Liver (tissue), 9 donors: ENCODE measurements around the gene ITGA6. TPM values are rescaled to one million over a fixed set of nuclear protein-coding genes. Genes with fewer than 3 reads are reported as not detected.

Source experiments
- DNase-seq: peaks from one replicate; pipeline ENCODE4 v3.0.0-alpha.2; 2017; ENCODE audit warnings: low spot score
- H3K27ac ChIP-seq, 2 donors: one replicate each; pipeline ENCODE4 v1.7.0; 2013; ENCODE audit warnings: inconsistent platforms in 2 of 2, low read length in 2 of 2, control low read depth in 1 of 2, low read depth in 1 of 2, mild to moderate bottlenecking in 1 of 2
- H3K27me3 ChIP-seq, 4 donors: one replicate each; pipeline versions ENCODE4 v1.6.1 to v1.7.0; 2013; ENCODE audit warnings: low read length in 3 of 4, inconsistent platforms in 1 of 4, mild to moderate bottlenecking in 1 of 4, moderate library complexity in 1 of 4; ENCODE audit not compliant: control insufficient read depth in 4 of 4, insufficient read depth in 4 of 4
- H3K36me3 ChIP-seq, 4 donors: one replicate each; pipeline versions ENCODE4 v1.6.1 to v1.7.0; 2013; ENCODE audit warnings: low read length in 3 of 4, mild to moderate bottlenecking in 3 of 4, low read depth in 1 of 4, moderate library complexity in 1 of 4; ENCODE audit not compliant: control insufficient read depth in 4 of 4, insufficient read depth in 3 of 4
- H3K4me1 ChIP-seq, 4 donors: one replicate each; pipeline versions ENCODE4 v1.6.1 to v1.7.0; 2013; ENCODE audit warnings: low read length in 3 of 4, mild to moderate bottlenecking in 3 of 4, moderate library complexity in 1 of 4; ENCODE audit not compliant: control insufficient read depth in 4 of 4, insufficient read depth in 4 of 4
- H3K4me3 ChIP-seq, 3 donors: one replicate each; pipeline versions ENCODE4 v1.6.1 to v1.7.0; 2013; ENCODE audit warnings: low read length in 3 of 3, control low read depth in 1 of 3, low read depth in 1 of 3, mild to moderate bottlenecking in 1 of 3
- H3K9ac ChIP-seq, 2 donors: one replicate each; pipeline ENCODE4 v1.7.0; 2013; ENCODE audit warnings: low read length in 2 of 2, mild to moderate bottlenecking in 2 of 2, moderate library complexity in 2 of 2, control low read depth in 1 of 2, low read depth in 1 of 2
- H3K9me3 ChIP-seq, 4 donors: one replicate each; pipeline versions ENCODE4 v1.6.1 to v1.7.0; 2013; ENCODE audit warnings: low read length in 3 of 4; ENCODE audit not compliant: control insufficient read depth in 4 of 4
- CTCF ChIP-seq: fragments of 150-350 bp; IDR thresholded peaks from 2 replicates; pipeline ENCODE4 v1.5.1; 2017; ENCODE audit warnings: improper control_type of control experiment, low read depth, low read length; ENCODE audit not compliant: missing input control
- EGR1 ChIP-seq, 2 donors: IDR thresholded peaks; 2 replicates each; pipeline ENCODE4 v1.6.1; 2016 to 2018; ENCODE audit warnings: antibody characterized with exemption in 2 of 2, low read depth in 2 of 2
- FOXA1 ChIP-seq: IDR thresholded peaks from 2 replicates; pipeline ENCODE4 v1.6.1; 2016; ENCODE audit warnings: antibody characterized with exemption
- FOXA2 ChIP-seq: IDR thresholded peaks from 2 replicates; pipeline ENCODE4 v1.6.1; 2016; ENCODE audit warnings: antibody characterized with exemption
- GABPA ChIP-seq, 2 donors: IDR thresholded peaks in 1 of 2; conservative IDR thresholded peaks in 1 of 2; 2 replicates each; pipeline ENCODE4 v1.6.1; 2016; ENCODE audit warnings: antibody characterized with exemption in 2 of 2, mild to moderate bottlenecking in 1 of 2, moderate library complexity in 1 of 2
- HNF4A ChIP-seq, 2 donors: conservative IDR thresholded peaks; 2 replicates each; pipeline ENCODE4 v1.6.1; 2016; ENCODE audit warnings: antibody characterized with exemption in 2 of 2, mild to moderate bottlenecking in 2 of 2
- HNF4G ChIP-seq: IDR thresholded peaks from 2 replicates; pipeline ENCODE4 v1.6.1; 2016; ENCODE audit warnings: antibody characterized with exemption
- JUND ChIP-seq, 2 donors: IDR thresholded peaks; 2 replicates each; pipeline ENCODE4 v1.6.1; 2016; ENCODE audit warnings: antibody characterized with exemption in 2 of 2
- NR2F2 ChIP-seq: IDR thresholded peaks from 2 replicates; pipeline ENCODE4 v1.6.1; 2016; ENCODE audit warnings: antibody characterized with exemption
- RAD21 ChIP-seq, 2 donors: IDR thresholded peaks; 2 replicates each; pipeline ENCODE4 v1.6.1; 2016; ENCODE audit warnings: antibody characterized with exemption in 2 of 2, mild to moderate bottlenecking in 2 of 2
- REST ChIP-seq: IDR thresholded peaks from 2 replicates; pipeline ENCODE4 v1.6.1; 2016; ENCODE audit warnings: antibody characterized with exemption, mild to moderate bottlenecking
- RXRA ChIP-seq, 2 donors: IDR thresholded peaks; 2 replicates each; pipeline ENCODE4 v1.6.1; 2017 to 2018; ENCODE audit warnings: antibody characterized with exemption in 2 of 2, mild to moderate bottlenecking in 1 of 2
- SP1 ChIP-seq: IDR thresholded peaks from 2 replicates; pipeline ENCODE4 v1.6.1; 2018; ENCODE audit warnings: antibody characterized with exemption, mild to moderate bottlenecking
- TAF1 ChIP-seq: conservative IDR thresholded peaks from 2 replicates; pipeline ENCODE4 v1.6.1; 2016; ENCODE audit warnings: antibody characterized with exemption, mild to moderate bottlenecking
- YY1 ChIP-seq: IDR thresholded peaks from 2 replicates; pipeline ENCODE4 v1.6.1; 2016; ENCODE audit warnings: antibody characterized with exemption, mild to moderate bottlenecking
- ZBTB33 ChIP-seq: IDR thresholded peaks from 2 replicates; pipeline ENCODE4 v1.6.1; 2016; ENCODE audit warnings: antibody characterized with exemption
- WGBS: extraction: QIAGEN DNeasy Blood & Tissue Kit; methylation state at CpG from one replicate; pipeline ENCODE4 v1.1.7; 2013; 5-methylcytosine and 5-hydroxymethylcytosine counted together
- polyA plus RNA-seq, 2 donors: library from polyadenylated mRNA; stranded (reverse) in 1 of 2; unstranded in 1 of 2; fragments of 200-250 nt in 1 of 2; fragments of >200 nt in 1 of 2; fragmentation: Nextera tagmentation in 1 of 2; extraction: Ambion mirVana in 1 of 2; gene quantifications; one replicate each; pipeline versions ENCODE4 v1.2.1 to v1.2.3, GENCODE V29; 2013 to 2015
- total RNA-seq, 2 donors: library from RNA; depleted of rRNA; stranded (reverse); fragments of >200 nt; gene quantifications; one replicate each; pipeline ENCODE4 v1.2.3, GENCODE V29; 2014
- TF ChIP-seq, protein P1 (sequence below): IDR thresholded peaks from 2 replicates; pipeline ENCODE4 v1.6.1; 2016; ENCODE audit warnings: antibody characterized with exemption
- TF ChIP-seq, protein P2 (sequence below): IDR thresholded peaks from 2 replicates; pipeline ENCODE4 v1.6.1; 2016; ENCODE audit warnings: antibody characterized with exemption
- donor health status: healthy.
- donor health status: healthy.
- donor health status: healthy.
- donor health status: healthy.
- donor health status: healthy.

Gene ITGA6
- total and polyA plus RNA-seq, 4 donors: 5.8 to 21.6 (median 11.4) TPM

DNA sequence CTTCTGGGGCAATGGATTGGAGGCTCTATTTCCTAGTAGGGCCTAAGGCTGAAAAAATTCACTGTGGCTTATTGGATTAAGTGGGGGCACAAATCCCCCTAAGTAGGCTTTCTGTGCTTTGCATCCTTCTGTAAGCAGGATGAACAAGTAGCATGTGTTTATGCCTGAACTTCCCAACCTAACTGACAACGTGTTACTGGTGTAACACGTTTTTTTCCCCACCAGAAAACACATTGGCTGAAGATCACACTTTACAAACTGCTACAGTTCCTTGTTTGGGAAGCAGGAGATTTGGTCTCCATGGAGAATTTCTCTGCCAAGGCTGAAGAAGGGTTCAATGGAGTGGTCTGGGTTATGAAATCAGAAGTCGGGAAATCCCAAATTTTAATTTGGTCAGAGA is 7.2 kb upstream of the ITGA6 start:
- Histone ChIP-seq H3K27ac (no peak overlapping the region), H3K9me3 (no peaks in the 10 kb centered on the region), H3K4me1 (no peaks in the 10 kb centered on the region), H3K27me3 (no peaks in the 10 kb centered on the region), H3K36me3 (no peaks in the 10 kb centered on the region), H3K4me3 (no peak overlapping the region), H3K9ac (no peak overlapping the region)
- DNase-seq: no peak
- 84% methylated on average over 3 of the region's 3 CpGs for WGBS
- TF ChIP-seq FOXA1 (no peak), FOXA2 (no peak), TAF1 (no peak), ZBTB33 (no peak), JUND (IDR thresholded peaks at IDR 0.05) (no peak), RXRA (IDR thresholded peaks at IDR 0.05) (no peak), YY1 (no peak), EGR1 (IDR thresholded peaks at IDR 0.05; ENCODE audit: low read depth in 2 of 2) (no peak), RAD21 (IDR thresholded peaks at IDR 0.05) (no peak), NR2F2 (no peak), SP1 (no peak), CTCF (no peak), GABPA (IDR thresholded peaks at IDR 0.05 in 1 of 2, conservative IDR thresholded peaks at IDR 0.05 in 1 of 2) (no peak), HNF4A (conservative IDR thresholded peaks at IDR 0.05) (no peak), HNF4G (no peak), REST (no peak)
- TF ChIP-seq, protein P1, sequence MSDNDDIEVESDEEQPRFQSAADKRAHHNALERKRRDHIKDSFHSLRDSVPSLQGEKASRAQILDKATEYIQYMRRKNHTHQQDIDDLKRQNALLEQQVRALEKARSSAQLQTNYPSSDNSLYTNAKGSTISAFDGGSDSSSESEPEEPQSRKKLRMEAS: no peak
- TF ChIP-seq, protein P2, sequence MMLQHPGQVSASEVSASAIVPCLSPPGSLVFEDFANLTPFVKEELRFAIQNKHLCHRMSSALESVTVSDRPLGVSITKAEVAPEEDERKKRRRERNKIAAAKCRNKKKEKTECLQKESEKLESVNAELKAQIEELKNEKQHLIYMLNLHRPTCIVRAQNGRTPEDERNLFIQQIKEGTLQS: no peak
